ENCODE measurements around the gene ZNF506. TPM values are rescaled to one million over a fixed set of nuclear protein-coding genes. Genes with fewer than 3 reads are reported as not detected.

The ZNF506 gene
- total and polyA plus RNA-seq, 2 donors (not counting 3 experiments of a cell fraction or from before 2014, with no cell fraction given) = 6.4 to 10.7 TPM

DNA sequence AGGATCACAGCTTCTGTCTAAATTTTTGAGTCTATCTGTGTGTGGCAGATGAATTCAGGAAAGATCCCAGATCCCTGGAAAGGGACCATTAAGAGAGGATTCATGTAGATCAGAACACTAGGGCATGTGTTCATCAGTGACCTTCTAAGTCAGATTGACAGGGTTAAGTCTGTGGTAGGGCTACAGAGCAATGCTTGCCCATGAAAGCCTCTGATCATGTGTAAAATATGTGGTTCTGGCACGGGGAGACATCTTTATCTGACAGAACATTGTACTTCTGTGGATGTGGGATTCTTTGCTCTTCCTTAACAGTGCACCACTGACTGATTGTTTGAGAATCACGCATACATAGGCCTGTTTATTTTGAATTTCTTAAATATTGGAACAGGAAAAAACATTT is 42.9 kb downstream of the ZNF506 start:
- no peaks in the 10 kb centered on the region for H3K9me3 ChIP-seq (replicated peaks; ENCODE audit: control insufficient read depth, insufficient read depth, low read length)
- intact Hi-C loops (cut with micrococcal nuclease) (loop anchor here (5.0 kb wide), 2 partner anchors 89 to 389 kb away; partner anchors contain the start of genes ZNF253 and ZNF486), dilution Hi-C loops (cut with MboI; ENCODE audit: extremely low pct_ligation_motif_present, low sequenced_read_pairs) (no loop called here)
- no peak overlapping the region for H3K4me3 ChIP-seq (replicated peaks in 1 of 3; ENCODE audit: insufficient read depth in 1 of 3, low read depth in 1 of 3, low read length in 3 of 3)
- TF ChIP-seq FOS (IDR thresholded peaks at IDR 0.05; ENCODE audit: borderline replicate concordance, insufficient read depth, low read length) (no peak), MYC (IDR thresholded peaks at IDR 0.05; ENCODE audit: low read depth, low read length) (no peak), POLR2AphosphoS5 (IDR thresholded peaks at IDR 0.05; ENCODE audit: insufficient read depth, low read depth, low read length) (no peak)
- no peak overlapping the region for H2AFZ ChIP-seq (ENCODE audit: low read depth, low read length)
- DNase-seq (ENCODE audit: low read depth, low spot score) (no peak), FAIRE-seq (no peak)
- no peak overlapping the region for H3K9ac ChIP-seq (replicated peaks; ENCODE audit: extremely low read depth, insufficient read depth, low read length)
- no peak overlapping the region for H3K4me2 ChIP-seq (ENCODE audit: insufficient read depth, low read length)
- ChIA-PET POLR2A (no interaction called here), CTCF (no interaction called here)
- no peaks in the 10 kb centered on the region for H3K79me2 ChIP-seq (ENCODE audit: control insufficient read depth, insufficient read depth, low read length)
- no TSS peak for BruUV-seq (replicated peaks)
- no peaks in the 10 kb centered on the region for H3K27me3 ChIP-seq (ENCODE audit: control insufficient read depth in 2 of 2, insufficient read depth in 2 of 2, low read length in 2 of 2)
- no peaks in the 10 kb centered on the region for H3K36me3 ChIP-seq (ENCODE audit: control insufficient read depth in 2 of 2, extremely low read depth in 1 of 2, insufficient read depth in 2 of 2, low read length in 2 of 2)
- H4K20me1 ChIP-seq (replicated peaks; ENCODE audit: control insufficient read depth, extremely low read depth, insufficient read depth, low read length) = no peaks in the 10 kb centered on the region
- no peak overlapping the region for H3K27ac ChIP-seq (ENCODE audit: insufficient read depth, low read depth, low read length)
- no peaks in the 10 kb centered on the region for H3K9me1 ChIP-seq (replicated peaks; ENCODE audit: control insufficient read depth, extremely low read depth, insufficient read depth, low read length)
- H3K4me1 ChIP-seq (ENCODE audit: control insufficient read depth, extremely low read depth, insufficient read depth, low read length) = peaks cover 10% of the 10 kb centered on the region

DNA sequence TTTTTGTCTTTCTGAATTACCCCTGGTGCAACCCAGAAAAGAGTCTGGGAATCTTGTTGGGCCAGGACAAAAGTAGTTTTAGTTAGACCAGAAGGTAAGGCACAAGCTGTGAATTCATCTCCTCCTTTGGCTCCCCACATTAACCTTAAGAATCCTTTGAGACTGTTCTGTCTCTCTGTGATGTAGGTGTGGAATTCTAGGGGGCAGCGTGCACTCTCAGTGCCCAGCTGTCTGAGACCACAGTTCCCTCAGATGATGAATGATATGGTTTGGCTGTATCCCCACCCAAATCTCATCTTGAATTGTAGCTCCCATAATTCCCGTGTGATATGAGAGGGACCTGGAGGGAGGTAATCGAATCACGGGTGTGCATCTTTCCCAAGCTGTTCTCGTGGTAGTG is 43.9 kb downstream of the ZNF506 start:
- H4K20me1 ChIP-seq (replicated peaks; ENCODE audit: control insufficient read depth, extremely low read depth, insufficient read depth, low read length) = no peaks in the 10 kb centered on the region
- intact Hi-C loops (cut with micrococcal nuclease) (loop anchor here (5.0 kb wide), 2 partner anchors 90 to 390 kb away; partner anchors contain the start of genes ZNF253 and ZNF486), dilution Hi-C loops (cut with MboI; ENCODE audit: extremely low pct_ligation_motif_present, low sequenced_read_pairs) (no loop called here)
- H3K9me1 ChIP-seq (replicated peaks; ENCODE audit: control insufficient read depth, extremely low read depth, insufficient read depth, low read length) = no peaks in the 10 kb centered on the region
- no peak overlapping the region for H3K4me3 ChIP-seq (replicated peaks in 1 of 3; ENCODE audit: insufficient read depth in 1 of 3, low read depth in 1 of 3, low read length in 3 of 3)
- ChIA-PET CTCF (no interaction called here), POLR2A (no interaction called here)
- H3K79me2 ChIP-seq (ENCODE audit: control insufficient read depth, insufficient read depth, low read length) = no peaks in the 10 kb centered on the region
- H3K27ac ChIP-seq (ENCODE audit: insufficient read depth, low read depth, low read length) = no peak overlapping the region
- no TSS peak for BruUV-seq (replicated peaks)
- FAIRE-seq (no peak), DNase-seq (ENCODE audit: low read depth, low spot score) (no peak)
- H3K9me3 ChIP-seq (replicated peaks; ENCODE audit: control insufficient read depth, insufficient read depth, low read length) = no peaks in the 10 kb centered on the region
- no peaks in the 10 kb centered on the region for H3K27me3 ChIP-seq (ENCODE audit: control insufficient read depth in 2 of 2, insufficient read depth in 2 of 2, low read length in 2 of 2)
- TF ChIP-seq POLR2A (IDR thresholded peaks at IDR 0.05; ENCODE audit: low read depth, low read length) (no peak), GATA2 (IDR thresholded peaks at IDR 0.05; ENCODE audit: insufficient read depth, insufficient read length, low read depth, low read length) (no peak), FOS (IDR thresholded peaks at IDR 0.05; ENCODE audit: borderline replicate concordance, insufficient read depth, low read length) (no peak), MYC (IDR thresholded peaks at IDR 0.05; ENCODE audit: low read depth, low read length) (no peak), POLR2AphosphoS5 (IDR thresholded peaks at IDR 0.05; ENCODE audit: insufficient read depth, low read depth, low read length) (no peak), JUN (IDR thresholded peaks at IDR 0.05; ENCODE audit: borderline replicate concordance, insufficient read depth, insufficient read length, low read depth) (no peak), EZH2 (IDR thresholded peaks at IDR 0.05; ENCODE audit: borderline replicate concordance, low read depth, low read length, severe bottlenecking) (no peak)
- TF ChIP-seq, protein P1, sequence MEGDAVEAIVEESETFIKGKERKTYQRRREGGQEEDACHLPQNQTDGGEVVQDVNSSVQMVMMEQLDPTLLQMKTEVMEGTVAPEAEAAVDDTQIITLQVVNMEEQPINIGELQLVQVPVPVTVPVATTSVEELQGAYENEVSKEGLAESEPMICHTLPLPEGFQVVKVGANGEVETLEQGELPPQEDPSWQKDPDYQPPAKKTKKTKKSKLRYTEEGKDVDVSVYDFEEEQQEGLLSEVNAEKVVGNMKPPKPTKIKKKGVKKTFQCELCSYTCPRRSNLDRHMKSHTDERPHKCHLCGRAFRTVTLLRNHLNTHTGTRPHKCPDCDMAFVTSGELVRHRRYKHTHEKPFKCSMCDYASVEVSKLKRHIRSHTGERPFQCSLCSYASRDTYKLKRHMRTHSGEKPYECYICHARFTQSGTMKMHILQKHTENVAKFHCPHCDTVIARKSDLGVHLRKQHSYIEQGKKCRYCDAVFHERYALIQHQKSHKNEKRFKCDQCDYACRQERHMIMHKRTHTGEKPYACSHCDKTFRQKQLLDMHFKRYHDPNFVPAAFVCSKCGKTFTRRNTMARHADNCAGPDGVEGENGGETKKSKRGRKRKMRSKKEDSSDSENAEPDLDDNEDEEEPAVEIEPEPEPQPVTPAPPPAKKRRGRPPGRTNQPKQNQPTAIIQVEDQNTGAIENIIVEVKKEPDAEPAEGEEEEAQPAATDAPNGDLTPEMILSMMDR (IDR thresholded peaks at IDR 0.05; ENCODE audit: extremely low read depth in 1 of 2, insufficient read depth in 1 of 2, low read depth in 1 of 2, low read length in 2 of 2) = no peak
- no peak overlapping the region for H3K4me2 ChIP-seq (ENCODE audit: insufficient read depth, low read length)
- H2AFZ ChIP-seq (ENCODE audit: low read depth, low read length) = no peak overlapping the region
- H3K36me3 ChIP-seq (ENCODE audit: control insufficient read depth in 2 of 2, extremely low read depth in 1 of 2, insufficient read depth in 2 of 2, low read length in 2 of 2) = no peaks in the 10 kb centered on the region
- H3K9ac ChIP-seq (replicated peaks; ENCODE audit: extremely low read depth, insufficient read depth, low read length) = no peak overlapping the region
- H3K4me1 ChIP-seq (ENCODE audit: control insufficient read depth, extremely low read depth, insufficient read depth, low read length) = peaks cover 10% of the 10 kb centered on the region

Measured in endothelial cell of umbilical vein (primary cell).